ENCODE measurements around the gene ARFGEF3. TPM values are rescaled to one million over a fixed set of nuclear protein-coding genes. Genes with fewer than 3 reads are reported as not detected.

ARFGEF3 gene
- total RNA-seq, 3 donors from 2014 or later, result 0.16 to 0.53 (median 0.29) TPM

- Mint-ChIP-seq H3K36me3 (ENCODE audit: insufficient read depth) (no peaks in the 10 kb centered on the region), H3K27me3 (ENCODE audit: low read depth) (peaks cover 5% of the 10 kb centered on the region), H3K4me1 (ENCODE audit: low read depth) (no peaks in the 10 kb centered on the region), H3K4me3 (no peak overlapping the region), H3K9me3 (no peaks in the 10 kb centered on the region)
- DNase-seq (no peak), ATAC-seq (no peak)
Observed at GRCh38 chr6:138231381-138231886, 69.7 kb downstream of the ARFGEF3 start.

GRCh38 chr6:138234363-138234762, 72.6 kb downstream of the ARFGEF3 start:
- Mint-ChIP-seq H3K4me3 (no peak overlapping the region), H3K36me3 (ENCODE audit: insufficient read depth) (no peaks in the 10 kb centered on the region), H3K4me1 (ENCODE audit: low read depth) (no peaks in the 10 kb centered on the region), H3K27me3 (ENCODE audit: low read depth) (no peaks in the 10 kb centered on the region), H3K9me3 (no peaks in the 10 kb centered on the region)
- ATAC-seq (no peak), DNase-seq (no peak)

GRCh38 chr6:138235205-138235604, 73.5 kb downstream of the ARFGEF3 start:
- H3K27me3 Mint-ChIP-seq (ENCODE audit: low read depth), result no peaks in the 10 kb centered on the region
- no peaks in the 10 kb centered on the region for H3K36me3 Mint-ChIP-seq (ENCODE audit: insufficient read depth)
- H3K4me1 Mint-ChIP-seq (ENCODE audit: low read depth), result no peaks in the 10 kb centered on the region
- no peak for DNase-seq
- H3K9me3 Mint-ChIP-seq, result no peaks in the 10 kb centered on the region
- no peak for ATAC-seq
- H3K4me3 Mint-ChIP-seq, result no peak overlapping the region

- Mint-ChIP-seq H3K36me3 (ENCODE audit: insufficient read depth) (no peaks in the 10 kb centered on the region), H3K9me3 (no peaks in the 10 kb centered on the region), H3K4me1 (ENCODE audit: low read depth) (no peaks in the 10 kb centered on the region), H3K27me3 (ENCODE audit: low read depth) (peaks cover 3% of the 10 kb centered on the region), H3K4me3 (no peak overlapping the region)
- DNase-seq (no peak), ATAC-seq (no peak)
Observed at GRCh38 chr6:138235693-138236092, 74.0 kb downstream of the ARFGEF3 start.

- no peaks in the 10 kb centered on the region for H3K36me3 Mint-ChIP-seq (ENCODE audit: insufficient read depth)
- H3K4me3 Mint-ChIP-seq, result no peak overlapping the region
- no peaks in the 10 kb centered on the region for H3K4me1 Mint-ChIP-seq (ENCODE audit: low read depth)
- no peak for ATAC-seq
- no peak for DNase-seq
- no peaks in the 10 kb centered on the region for H3K9me3 Mint-ChIP-seq
- peaks cover 8% of the 10 kb centered on the region for H3K27me3 Mint-ChIP-seq (ENCODE audit: low read depth)
Observed at GRCh38 chr6:138237463-138237862, 75.7 kb downstream of the ARFGEF3 start.

- peaks cover 8% of the 10 kb centered on the region for H3K27me3 Mint-ChIP-seq (ENCODE audit: low read depth)
- H3K4me1 Mint-ChIP-seq (ENCODE audit: low read depth), result no peaks in the 10 kb centered on the region
- no peaks in the 10 kb centered on the region for H3K36me3 Mint-ChIP-seq (ENCODE audit: insufficient read depth)
- DNase-seq, result no peak
- no peak overlapping the region for H3K4me3 Mint-ChIP-seq
- ATAC-seq, result no peak
- no peaks in the 10 kb centered on the region for H3K9me3 Mint-ChIP-seq
Observed at GRCh38 chr6:138238368-138238767, 76.6 kb downstream of the ARFGEF3 start.

- H3K4me3 Mint-ChIP-seq, result no peak overlapping the region
- no peaks in the 10 kb centered on the region for H3K36me3 Mint-ChIP-seq (ENCODE audit: insufficient read depth)
Observed at GRCh38 chr6:138239774-138240173, 78.0 kb downstream of the ARFGEF3 start.

GRCh38 chr6:138240476-138241245, 78.9 kb downstream of the ARFGEF3 start:
- Mint-ChIP-seq H3K36me3 (ENCODE audit: insufficient read depth) (no peaks in the 10 kb centered on the region), H3K9me3 (no peaks in the 10 kb centered on the region), H3K4me1 (ENCODE audit: low read depth) (no peaks in the 10 kb centered on the region), H3K27me3 (ENCODE audit: low read depth) (peaks cover 11% of the 10 kb centered on the region), H3K4me3 (no peak overlapping the region)
- ATAC-seq (no peak), DNase-seq (no peak)

More at GRCh38 chr6:138239774-138240173, 78.0 kb downstream of the ARFGEF3 start:
- Mint-ChIP-seq H3K9me3 (no peaks in the 10 kb centered on the region), H3K4me1 (ENCODE audit: low read depth) (no peaks in the 10 kb centered on the region), H3K27me3 (ENCODE audit: low read depth) (peaks cover 11% of the 10 kb centered on the region)
- DNase-seq, result no peak
- no peak for ATAC-seq

- no peak for ATAC-seq
- Mint-ChIP-seq H3K36me3 (ENCODE audit: insufficient read depth) (no peaks in the 10 kb centered on the region), H3K4me1 (ENCODE audit: low read depth) (no peaks in the 10 kb centered on the region), H3K27me3 (ENCODE audit: low read depth) (peaks cover 11% of the 10 kb centered on the region), H3K4me3 (no peak overlapping the region), H3K9me3 (no peaks in the 10 kb centered on the region)
- DNase-seq, result no peak
Observed at GRCh38 chr6:138241381-138241780, 79.6 kb downstream of the ARFGEF3 start.

GRCh38 chr6:138241934-138242333, 80.2 kb downstream of the ARFGEF3 start:
- no peaks in the 10 kb centered on the region for H3K4me1 Mint-ChIP-seq (ENCODE audit: low read depth)
- no peaks in the 10 kb centered on the region for H3K36me3 Mint-ChIP-seq (ENCODE audit: insufficient read depth)
- ATAC-seq, result no peak

GRCh38 chr6:138242987-138243592, 81.4 kb downstream of the ARFGEF3 start:
- Mint-ChIP-seq H3K4me1 (ENCODE audit: low read depth) (no peaks in the 10 kb centered on the region), H3K9me3 (no peaks in the 10 kb centered on the region), H3K27me3 (ENCODE audit: low read depth) (peaks cover 13% of the 10 kb centered on the region), H3K36me3 (ENCODE audit: insufficient read depth) (no peaks in the 10 kb centered on the region), H3K4me3 (no peak overlapping the region)
- DNase-seq (no peak), ATAC-seq (no peak)

More at GRCh38 chr6:138241934-138242333, 80.2 kb downstream of the ARFGEF3 start:
- Mint-ChIP-seq H3K27me3 (ENCODE audit: low read depth) (peaks cover 11% of the 10 kb centered on the region), H3K9me3 (no peaks in the 10 kb centered on the region), H3K4me3 (no peak overlapping the region)
- DNase-seq, result no peak

- Mint-ChIP-seq H3K4me1 (ENCODE audit: low read depth) (no peaks in the 10 kb centered on the region), H3K9me3 (no peaks in the 10 kb centered on the region), H3K4me3 (no peak overlapping the region), H3K27me3 (ENCODE audit: low read depth) (peaks cover 10% of the 10 kb centered on the region), H3K36me3 (ENCODE audit: insufficient read depth) (no peaks in the 10 kb centered on the region)
- ATAC-seq (no peak), DNase-seq (no peak)
Observed at GRCh38 chr6:138245751-138246150, 84.0 kb downstream of the ARFGEF3 start.

GRCh38 chr6:138246650-138247440, 85.1 kb downstream of the ARFGEF3 start:
- ATAC-seq (no peak), DNase-seq (no peak)
- no peaks in the 10 kb centered on the region for H3K36me3 Mint-ChIP-seq (ENCODE audit: insufficient read depth)
- H3K27me3 Mint-ChIP-seq (ENCODE audit: low read depth), result peaks cover 10% of the 10 kb centered on the region
- no peaks in the 10 kb centered on the region for H3K4me1 Mint-ChIP-seq (ENCODE audit: low read depth)
- H3K9me3 Mint-ChIP-seq, result no peaks in the 10 kb centered on the region
- H3K4me3 Mint-ChIP-seq, result no peak overlapping the region

- Mint-ChIP-seq H3K9me3 (no peaks in the 10 kb centered on the region), H3K4me3 (no peak overlapping the region), H3K36me3 (ENCODE audit: insufficient read depth) (no peaks in the 10 kb centered on the region), H3K27me3 (ENCODE audit: low read depth) (peaks cover 5% of the 10 kb centered on the region), H3K4me1 (ENCODE audit: low read depth) (no peaks in the 10 kb centered on the region)
- ATAC-seq (no peak), DNase-seq (no peak)
Observed at GRCh38 chr6:138248011-138248410, 86.3 kb downstream of the ARFGEF3 start.

Measured in activated T-cell treated with anti-CD3 and anti-CD28 coated beads, Interleukin-2, amount 50 U/mL, for 4 hours (primary cell).